Activated gamma-delta T cell treated with anti-CD3 and anti-CD28 coated beads, Interleukin-2, amount 50 U/mL, for 16 hours (primary cell): Measurements from ENCODE around the gene RCBTB2.
"Not testable (repeated sequence)": the region's sequence is repeated elsewhere in the genome, so short reads cannot be mapped to it uniquely, and the experiment has no call there.

Experiments
- DNase-seq: peaks from one replicate; pipeline ENCODE4 v3.0.0-alpha.2; 2020; ENCODE audit warnings: low read depth

RCBTB2 gene

DNA sequence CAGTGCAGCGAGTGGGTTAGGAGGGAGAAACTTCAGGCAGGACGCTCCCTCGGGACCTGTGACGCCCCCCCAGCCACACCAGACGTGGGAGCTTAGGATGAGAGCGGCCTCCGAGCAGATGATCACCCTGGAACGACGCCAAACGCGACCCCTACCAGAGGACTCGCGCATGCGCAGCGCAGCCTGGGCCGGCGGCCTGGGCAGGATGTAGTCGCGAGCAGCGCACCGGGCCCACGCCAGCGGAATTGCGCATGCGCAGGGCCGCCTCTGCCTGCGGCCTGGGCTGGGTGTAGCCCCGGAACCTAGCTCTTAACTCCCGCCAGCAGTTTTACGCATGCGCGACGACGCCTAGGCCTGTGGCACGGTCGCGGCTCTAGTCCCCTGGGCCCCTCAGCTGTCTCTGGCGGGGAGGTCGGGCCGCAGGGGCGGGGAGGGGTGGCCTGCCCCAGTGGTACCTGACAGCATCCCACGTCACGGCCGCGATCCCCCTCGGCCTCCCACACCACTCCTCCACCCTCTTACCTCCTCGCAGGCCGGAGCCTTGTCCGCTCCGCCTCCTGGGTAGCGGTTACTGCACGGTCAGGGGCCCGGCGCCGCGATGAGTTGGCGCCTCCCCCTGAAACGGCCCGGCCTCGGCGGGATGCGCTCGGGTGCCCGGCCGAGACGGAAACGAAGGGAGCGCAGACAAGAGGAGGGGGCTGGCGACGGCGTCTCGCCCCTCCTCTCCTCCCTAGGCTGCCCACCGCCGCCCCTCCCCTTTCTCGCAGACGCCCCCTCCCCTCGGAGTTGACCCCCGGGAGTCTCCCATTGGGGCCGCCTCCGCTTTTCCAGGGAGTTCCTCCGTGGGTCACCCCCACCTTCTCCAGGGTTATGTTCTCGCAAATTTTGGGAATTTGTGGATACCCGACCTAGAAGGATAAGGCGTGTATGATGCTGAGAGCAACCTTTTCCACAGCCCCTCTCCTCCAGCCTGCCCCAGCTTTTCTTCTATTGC, at the start of gene RCBTB2:
Gene RCBTB2 (minus strand): TSS at position 575 of the 994 bp plus-strand sequence. CDS start 11,141 bp downstream, outside the sequence.
- DNase-seq = peak; percentile 98

DNA sequence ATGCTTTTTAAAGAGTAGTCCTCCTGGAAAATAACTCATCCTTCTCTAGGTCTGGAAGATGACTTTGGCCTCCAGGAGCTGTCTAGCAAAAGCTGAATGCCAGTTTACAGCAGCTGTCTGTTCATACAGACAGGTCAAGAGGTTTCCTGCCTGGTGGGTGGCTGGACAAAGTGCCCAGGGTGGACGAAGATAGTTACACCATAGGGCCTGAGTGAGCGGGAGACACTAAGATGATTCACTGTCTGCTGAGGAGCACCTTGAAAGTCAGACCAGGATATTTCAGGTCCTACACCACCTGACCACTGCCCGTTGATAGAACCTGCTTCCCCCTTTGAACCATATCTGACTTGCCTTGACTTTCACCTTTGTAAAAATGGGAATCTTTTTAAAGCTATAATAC, 49.2 kb upstream of the RCBTB2 start:
- DNase-seq = no peak

DNA sequence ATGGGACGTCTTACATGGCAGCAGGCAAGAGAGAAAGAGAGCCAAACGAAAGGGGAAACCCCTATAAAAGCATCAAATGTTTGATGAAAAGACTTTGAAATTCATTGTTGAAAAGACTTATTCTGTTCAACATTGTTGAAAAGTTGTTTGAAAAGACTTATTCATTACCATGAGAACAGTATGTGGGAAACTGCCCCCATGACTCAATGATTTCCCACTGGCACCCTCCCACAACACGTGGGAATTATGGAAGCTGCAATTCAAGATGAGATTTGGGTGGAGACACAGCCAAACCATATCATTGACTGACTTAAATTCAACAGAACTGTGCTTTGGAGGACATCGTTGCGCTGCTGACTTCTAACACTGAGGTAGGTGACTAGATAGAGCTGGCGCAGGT, 48.0 kb upstream of the RCBTB2 start:
- no peak for DNase-seq

DNA sequence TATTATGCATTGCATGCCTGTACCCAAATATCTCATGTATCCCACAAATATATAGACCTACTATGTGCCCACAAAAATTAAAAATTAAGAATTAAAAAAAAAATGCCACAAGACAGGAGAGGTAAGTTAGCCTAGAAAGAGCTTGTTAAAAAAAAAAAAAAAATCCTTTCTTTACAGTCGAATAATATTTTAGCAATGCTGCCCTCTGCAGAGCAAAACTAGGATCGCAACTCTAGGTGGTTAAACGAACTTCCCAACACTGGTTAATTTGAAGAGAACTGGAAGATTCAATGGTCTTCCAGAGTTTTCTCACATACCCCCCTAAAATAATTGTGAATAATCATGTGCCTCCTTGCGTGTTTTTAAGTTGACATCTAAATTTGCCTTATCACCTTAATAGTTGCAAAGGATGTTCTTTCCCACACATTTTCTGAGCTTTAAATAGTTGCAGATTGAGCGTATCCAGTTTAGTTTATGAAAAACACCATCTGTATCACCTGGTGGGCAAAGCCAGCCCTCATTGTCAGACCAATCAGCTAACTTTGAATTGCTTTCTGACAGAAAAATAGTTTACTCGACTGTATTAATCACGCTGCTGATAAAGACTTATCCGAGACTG, 47.4 kb upstream of the RCBTB2 start:
- peak; percentile 65 for DNase-seq

DNA sequence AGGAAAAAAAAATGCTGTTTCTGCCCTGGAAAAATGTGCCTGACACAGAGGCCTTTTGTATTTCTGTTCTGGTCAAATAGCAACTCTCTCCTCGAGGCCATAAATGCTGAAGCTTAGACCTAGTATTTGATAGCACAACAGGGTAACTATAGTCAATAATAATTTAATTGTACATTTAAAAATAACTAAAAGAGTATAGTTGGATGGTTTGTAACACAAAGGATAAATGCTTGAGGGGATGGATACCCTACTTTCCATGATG, 47.0 kb upstream of the RCBTB2 start:
- DNase-seq = not testable (repeated sequence)

DNA sequence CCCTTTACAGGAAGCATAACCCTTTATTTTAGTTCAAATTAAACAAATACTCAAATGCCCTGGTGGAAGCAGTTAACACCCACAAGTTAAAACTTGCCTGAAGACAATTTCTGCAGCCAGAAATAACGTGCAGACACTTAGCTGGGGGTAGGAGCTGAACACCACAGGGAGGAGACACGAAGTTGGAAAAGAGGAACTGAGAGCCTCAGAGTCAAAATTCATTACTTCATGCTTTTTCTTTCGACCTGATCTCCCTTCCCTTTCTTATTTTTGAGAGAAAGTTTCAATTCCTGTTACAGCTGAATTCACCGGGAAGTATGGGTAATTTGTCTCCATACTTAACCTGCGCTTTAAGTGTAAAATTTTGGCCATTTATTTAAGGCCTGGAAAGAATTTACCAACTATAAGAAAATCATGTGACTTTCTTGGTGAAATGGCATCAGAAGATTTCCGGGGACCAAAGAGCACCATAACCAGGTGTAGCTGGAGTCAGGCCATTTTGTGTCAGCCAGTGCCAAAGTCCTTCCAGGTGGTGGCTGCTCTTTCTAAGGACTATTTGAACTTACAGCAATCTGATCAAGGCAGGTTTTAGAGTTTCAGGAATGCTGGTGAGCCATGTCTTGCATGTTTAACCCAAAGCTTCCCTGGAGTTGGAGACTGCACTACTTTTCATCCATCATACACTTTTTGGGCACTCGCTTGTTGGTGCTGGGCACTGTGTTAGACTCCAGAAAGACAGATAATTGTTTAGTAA, 46.5 kb upstream of the RCBTB2 start:
- DNase-seq = no peak

DNA sequence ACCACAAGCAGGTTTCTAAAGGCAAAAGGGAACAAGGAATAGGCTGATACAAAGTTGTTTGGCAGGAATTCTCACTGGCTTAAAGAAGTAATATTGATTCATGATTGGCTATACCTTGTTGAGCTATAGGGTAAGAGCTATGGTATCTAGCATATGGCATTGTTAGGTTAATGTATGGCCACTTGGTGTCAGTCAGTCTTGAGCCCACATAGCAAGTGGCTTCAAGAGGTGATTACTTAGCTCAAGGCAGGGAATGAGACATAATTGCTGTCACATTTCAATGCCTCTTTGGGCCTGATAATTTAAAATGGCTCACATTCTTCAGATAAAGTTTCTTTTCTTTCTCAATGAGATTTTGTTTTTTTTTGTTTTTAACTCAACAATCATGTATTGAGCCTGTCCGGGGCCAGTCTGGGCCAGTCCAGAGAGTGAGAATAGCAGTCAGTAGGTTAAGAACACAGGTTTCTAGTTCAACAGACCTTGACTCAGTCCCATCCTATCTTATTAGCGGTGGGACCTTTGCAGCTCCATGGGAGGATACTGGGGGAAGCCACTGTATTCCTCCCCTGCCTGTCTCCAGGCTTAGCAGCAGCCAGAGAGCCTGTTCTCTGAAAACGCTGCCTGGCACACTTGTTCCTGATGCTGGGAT, 45.8 kb upstream of the RCBTB2 start:
- DNase-seq = no peak

DNA sequence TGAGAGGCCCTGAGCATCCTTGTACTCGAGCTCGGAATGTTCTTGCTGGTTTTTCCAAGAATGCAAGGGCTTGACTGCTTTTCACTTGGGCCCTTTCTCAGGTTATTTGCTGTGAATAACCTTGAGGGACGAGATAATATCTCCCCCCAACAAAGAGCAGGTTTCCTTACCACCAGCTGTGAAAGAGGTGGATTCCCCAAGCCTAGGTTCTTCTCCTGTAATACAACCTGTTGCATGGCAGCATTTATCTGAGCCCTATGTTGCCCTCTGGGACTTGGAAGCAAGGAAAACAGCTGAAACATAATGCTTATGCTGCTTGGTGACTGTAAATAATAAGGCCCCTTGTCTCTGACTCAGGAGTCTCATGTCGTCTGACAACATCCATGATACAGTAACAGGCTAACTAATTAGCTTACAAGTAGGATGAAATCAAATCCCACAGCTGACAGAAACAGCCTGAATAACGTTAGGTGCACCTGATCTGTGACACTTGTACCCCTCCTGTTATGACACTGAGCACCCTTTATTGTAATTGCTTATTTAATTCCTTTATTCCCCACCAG, 43.6 kb upstream of the RCBTB2 start:
- DNase-seq = no peak

DNA sequence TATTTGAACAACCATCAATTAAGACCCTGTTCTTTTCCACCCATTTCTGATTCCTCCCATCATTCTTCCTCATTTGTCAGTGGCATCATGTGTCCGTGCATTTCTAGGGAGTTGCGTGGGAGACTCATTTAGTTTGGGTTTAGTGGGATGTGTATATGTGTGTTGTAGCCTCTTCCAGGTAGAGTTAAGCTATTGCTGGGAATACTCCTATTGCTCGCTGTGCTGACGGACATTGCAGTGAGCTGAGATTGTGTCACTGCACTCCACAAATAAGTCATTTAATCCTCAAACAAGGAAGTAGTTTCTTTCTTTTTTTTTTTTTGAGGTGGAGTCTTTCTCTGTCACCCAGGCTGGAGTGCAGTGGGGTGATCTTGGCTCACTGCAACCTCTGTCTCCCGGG, 42.2 kb upstream of the RCBTB2 start:
- DNase-seq = no peak

DNA sequence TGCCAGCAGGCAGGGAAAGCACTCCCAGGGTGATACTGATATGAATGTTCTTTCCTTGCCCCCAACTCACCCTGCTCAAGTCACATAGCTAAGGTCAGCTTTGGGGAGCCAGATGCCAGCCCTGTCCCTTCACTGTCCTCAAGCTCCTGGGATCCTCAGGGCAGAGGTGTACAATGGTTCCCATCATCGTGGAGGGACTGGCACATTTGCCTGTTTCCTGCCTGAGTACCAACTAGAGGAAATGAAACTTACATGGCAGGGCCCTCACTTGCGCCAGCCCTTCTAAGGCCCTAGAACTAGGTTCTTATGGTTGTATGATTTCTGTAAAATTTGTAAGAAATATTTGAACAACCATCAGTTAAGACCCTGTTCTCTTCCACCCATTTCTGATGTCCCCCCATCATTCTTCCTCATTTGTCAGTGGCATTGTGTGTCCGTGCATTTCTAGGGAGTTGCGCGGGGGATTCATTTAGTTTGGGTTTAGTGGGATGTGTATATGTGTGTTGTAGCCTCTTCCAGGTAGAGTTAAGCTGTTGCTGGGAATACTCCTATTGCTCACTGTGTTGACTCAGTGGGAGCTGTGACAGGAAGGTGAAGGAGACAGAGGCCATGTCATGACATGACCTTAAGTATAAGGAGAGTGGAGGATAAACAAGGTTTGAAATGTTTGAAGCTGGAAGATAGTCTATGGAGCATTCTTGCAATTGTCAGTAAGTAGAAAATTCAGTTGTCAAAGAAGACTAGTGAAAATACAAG, 41.3 kb upstream of the RCBTB2 start:
- no peak for DNase-seq

DNA sequence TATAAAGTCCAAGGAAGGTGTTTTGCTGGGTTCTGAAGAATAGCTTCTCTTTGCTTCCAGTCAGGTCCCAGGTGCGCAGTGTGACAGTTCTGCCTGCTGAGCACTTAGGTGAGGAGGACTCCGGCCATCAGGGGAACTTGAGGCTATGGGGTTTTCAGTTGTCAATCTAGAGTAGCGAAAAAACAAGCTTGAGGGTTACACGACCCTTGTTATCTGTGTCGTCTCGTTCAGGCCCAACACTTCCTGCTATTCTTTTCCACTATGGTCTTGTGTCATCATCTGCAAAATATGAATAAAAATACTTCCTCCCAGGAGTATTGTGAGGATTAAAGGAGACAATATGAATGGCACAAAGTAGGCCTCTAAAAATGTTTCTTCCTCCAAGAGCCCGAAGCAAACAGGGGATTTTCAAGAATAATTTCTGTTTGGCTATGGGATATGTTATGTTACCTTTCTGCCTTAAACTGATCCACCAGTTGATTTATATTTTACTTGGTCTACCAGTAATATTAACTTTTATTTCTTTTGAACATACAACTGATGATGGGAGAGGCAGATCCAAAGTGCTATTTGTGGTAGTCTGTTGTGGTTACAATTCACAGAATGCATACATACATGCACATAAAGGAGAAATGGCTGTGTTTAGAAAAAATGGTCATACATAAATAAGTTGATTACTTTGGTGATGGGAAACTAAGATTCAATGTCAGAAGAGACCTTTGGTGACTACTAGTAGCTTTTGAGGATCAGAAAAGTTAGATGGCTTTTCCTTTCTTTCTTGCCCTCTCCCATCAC, 40.5 kb upstream of the RCBTB2 start:
- DNase-seq = no peak

DNA sequence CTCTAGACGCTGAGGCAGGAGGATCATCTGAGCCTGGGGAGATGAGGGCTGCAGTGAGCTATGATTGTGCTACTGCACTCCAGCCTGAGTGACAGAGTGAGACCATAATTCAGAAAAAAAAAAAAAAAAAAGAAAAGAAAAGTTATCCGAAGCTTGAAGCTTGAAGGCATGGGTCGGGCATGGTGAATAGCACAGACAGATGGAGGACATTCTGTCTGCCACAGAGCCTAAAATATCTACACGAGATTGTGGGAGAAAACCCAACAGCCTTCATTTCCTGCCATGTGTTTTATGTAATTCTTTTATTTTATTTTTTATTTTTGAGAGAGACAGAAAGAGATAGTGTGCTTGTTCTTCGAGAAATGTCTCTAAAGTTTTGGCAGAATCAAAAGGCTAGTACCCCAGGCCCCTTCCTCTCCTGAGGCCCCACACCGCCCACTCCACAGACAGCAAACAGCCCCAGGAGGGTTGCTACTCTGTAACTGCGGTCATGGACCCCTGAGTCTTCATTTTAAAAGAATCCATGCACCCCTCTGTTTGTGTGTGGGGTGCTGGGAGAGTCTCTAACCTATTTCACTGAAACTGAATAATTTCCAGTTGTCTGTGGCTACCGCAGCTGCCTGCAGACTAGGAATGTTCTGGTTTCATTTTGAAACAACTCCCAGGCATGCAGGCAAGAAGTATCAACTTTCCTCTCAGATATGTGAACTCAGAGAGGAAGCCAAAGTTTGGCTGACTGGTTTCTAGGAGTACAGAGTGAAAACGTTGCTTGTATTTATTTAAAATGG, 38.4 kb upstream of the RCBTB2 start:
- DNase-seq = no peak

DNA sequence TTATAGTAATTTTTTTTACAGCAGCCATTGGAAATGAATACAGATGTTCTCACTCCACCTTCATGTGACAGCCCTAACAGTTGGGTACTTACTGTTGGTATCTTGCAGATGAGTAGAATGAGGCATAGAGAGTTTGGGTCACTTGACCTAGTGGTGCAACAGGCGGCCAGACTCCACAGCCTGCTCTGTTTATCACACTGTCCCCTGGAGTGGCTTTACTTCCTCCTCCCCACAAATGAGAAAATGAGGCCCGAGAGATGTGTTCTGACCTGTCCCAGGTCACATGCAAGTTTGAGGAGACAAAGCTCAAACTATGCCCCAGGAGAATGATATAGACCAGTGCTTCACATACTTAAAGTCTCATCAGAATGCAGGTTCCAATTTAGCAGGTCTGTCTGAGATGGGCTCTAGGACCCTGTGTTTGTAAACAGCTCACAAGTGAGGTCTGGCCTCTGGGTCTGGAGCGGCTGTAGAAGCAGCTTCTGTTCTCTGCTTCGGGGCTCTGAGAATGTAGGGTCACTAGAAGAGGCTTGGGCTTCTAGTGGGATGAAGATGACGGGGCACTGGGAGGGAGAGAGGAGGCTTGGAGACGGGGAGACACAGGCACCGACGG, 37.4 kb upstream of the RCBTB2 start:
- no peak for DNase-seq

DNA sequence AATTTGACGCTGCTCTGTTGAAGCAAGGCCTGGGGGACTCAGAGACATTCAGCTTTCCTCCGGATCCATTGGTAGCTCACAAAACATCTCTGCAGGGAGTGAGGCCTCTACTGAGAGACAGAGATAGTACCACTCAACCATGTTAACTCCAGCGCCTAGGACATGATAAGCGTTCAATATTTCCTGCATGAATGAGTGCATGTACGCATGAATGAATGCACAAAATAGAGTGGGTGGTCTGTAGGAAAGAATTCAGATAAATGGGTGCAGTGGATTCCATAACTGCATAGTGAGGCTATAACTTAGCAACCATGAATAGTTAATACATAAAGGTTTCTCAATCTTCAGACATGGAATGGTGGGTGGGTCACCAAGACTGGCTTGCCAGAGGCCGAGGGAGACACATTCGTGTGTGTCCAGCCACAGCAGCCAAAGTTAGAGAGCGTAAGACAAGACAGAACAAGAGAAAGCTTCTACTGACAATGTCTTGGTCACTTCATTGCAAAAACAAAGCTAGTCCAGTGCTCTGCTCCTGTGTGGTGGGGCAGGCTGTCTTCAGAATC, 36.3 kb upstream of the RCBTB2 start:
- no peak for DNase-seq

DNA sequence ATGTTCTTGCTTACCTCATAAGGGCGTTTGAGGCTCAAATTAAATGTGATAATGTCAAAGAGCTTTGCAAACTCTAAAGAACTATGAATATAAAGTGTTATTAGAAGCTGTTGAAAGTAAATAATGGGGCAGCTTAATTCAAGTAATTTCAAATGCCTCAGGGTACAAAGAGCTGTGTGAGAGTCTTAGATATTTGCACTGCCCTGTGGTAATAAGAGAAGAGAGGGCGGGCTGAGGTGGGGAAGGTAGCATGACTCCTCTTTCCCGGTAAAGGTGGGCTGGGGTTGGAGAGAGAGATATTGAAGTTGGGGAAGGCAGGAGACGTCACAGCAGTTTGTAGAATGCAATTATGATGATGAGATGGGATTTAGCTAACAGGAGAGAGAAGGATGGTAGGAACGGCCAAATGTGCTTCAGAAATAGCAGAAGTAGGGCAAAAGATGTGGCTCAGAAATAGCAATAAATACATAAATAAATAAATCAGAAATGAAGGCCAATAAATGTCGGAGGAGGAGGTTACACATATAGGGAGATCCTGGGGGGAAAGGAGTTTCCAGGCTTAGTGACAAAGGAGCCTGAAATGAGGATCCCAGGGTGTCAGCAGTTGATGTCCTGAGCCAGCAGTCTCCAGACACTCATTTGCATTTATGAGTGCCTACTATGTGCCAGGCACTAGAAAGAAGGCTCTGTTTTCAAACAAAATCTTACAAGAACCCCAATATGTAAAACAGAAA, 35.7 kb upstream of the RCBTB2 start:
- DNase-seq = no peak

DNA sequence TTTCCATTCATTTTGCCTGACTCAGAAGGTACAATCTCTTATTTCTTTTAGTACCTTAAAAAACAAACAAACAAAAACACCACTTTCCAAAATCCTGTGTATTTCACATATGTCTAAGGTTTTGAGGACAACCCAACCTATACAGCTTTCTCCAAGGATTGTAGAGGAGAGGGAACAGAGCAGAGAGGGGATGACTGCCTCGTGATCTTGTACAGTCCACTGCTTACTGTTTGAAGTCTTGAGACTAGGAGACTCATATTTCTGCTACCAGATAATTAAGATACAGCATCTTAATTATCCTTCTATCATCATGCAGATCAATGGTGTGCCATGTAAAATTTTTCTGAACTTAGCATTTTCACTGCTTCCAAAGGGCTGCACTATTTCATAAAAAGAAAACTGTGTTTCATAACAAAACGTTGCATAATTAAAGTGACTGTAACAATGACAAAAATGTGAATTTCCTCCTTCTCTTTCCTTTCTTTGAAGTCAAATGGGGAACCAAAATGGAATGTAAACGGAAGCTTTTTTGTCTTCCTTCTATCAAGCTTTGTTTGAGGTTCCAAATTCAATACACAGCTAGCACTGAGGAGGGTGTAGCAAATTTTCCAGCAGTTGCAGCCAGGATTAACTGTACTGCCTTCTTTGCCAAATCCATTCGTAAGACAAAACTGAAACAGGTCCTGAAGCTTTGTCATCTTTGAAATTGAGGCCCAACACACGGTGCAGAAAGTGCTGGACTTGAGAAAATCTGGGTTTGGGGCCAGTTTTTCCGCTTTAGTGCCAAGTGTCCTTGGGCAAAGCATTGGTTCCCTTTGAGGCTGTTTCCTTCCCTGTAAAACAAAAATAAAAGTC, 34.9 kb upstream of the RCBTB2 start:
- no peak for DNase-seq

DNA sequence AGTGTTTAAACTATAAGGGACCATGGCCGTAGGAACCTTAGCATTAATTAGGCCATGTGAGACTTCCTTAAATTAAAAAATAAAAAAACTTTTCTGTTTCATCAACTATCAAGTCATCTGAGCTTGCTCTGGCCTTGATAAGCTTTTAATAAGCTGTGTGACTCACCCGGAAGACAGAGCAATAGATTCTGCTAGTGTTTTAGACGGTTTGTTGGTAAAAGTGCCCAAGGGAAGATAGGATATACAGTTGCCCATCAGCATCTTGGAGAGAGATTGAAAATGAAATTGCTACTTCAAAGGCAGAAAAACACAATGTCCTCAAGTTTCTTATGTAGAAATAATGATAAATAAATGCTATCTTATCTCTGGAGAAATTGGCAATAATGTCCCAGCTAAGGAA, 31.2 kb upstream of the RCBTB2 start:
- DNase-seq = no peak
